IPS-11a (cell line): Measurements from ENCODE around the gene LAMP5.

Experiments
- H3K4me3 ChIP-seq: one replicate; pipeline ENCODE4 v1.5.1; 2013; ENCODE audit warnings: low read depth, low read length, control low read depth

The LAMP5 gene

DNA sequence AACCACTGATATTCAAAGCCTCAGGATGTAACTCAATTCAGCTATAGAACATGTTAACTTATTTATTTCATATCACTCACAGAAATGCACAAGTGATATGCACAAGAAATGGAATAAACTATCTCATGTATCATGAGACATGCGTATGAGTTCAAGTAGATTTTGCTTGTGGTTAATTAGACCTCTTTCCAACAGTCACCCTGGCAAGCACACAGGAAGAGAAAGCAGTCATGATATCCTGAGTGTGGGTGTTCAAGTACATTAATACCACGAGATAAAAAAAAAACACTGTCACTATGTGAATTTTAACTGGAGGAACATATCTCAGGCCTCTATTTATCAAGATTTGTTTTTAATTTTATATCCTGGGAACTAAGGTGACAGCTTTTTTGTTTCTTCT lies 64.2 kb downstream of the LAMP5 start:
- no peak overlapping the region for H3K4me3 ChIP-seq
